ENCODE data around the gene TRAF3IP1.

The TRAF3IP1 gene

DNA sequence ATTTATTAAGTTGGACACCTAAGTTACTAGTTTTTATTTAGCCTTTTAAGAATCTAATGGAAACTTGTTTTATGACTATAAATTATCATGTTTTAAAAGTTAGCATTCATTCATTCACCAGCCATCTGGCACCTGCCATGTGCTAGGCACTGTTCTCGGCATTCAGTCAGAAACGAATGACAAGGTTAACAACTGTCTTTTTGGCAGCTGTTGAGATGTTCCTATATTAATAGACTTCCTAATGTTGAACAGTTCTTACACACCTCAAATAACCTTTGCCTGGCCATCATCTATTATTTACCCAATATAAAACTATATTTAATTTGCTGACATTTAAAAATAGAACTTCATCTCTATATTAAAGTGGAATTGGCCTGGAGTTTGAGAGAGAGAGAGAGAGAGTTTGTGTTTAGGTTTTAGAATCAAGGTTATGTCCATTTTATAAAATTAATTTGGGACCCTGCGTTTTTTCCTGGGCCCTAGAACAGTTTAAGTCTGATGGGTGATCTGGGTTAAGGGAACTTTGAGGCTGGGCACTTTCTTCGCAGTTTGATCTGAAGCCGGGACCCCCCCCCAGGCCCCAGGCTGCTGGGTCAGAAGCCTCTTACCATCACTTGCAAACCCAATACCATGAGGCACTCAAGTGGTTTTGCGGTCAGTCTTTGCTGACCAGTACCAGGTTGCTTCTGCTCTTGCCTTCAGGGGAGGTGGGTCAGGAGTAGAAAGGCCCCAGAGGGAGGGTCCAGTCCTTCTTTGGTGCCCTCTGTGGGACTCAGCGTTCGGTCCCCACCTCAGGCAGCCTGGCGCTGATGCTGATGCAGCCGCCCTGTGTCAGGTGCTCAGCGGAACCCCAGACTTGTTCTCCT is 58.1 kb downstream of the TRAF3IP1 start:
- TF ChIP-seq FOXP2 (optimal IDR thresholded peaks at IDR 0.05; ENCODE audit: borderline replicate concordance, extremely low read depth, extremely low read length, insufficient read depth) (no peak), POLR2AphosphoS5 (IDR thresholded peaks at IDR 0.05; ENCODE audit: low read depth, low read length) (no peak), TAF1 (IDR thresholded peaks at IDR 0.05; ENCODE audit: borderline replicate concordance, insufficient read depth, low read length) (no peak)
- TF ChIP-seq, protein P1, sequence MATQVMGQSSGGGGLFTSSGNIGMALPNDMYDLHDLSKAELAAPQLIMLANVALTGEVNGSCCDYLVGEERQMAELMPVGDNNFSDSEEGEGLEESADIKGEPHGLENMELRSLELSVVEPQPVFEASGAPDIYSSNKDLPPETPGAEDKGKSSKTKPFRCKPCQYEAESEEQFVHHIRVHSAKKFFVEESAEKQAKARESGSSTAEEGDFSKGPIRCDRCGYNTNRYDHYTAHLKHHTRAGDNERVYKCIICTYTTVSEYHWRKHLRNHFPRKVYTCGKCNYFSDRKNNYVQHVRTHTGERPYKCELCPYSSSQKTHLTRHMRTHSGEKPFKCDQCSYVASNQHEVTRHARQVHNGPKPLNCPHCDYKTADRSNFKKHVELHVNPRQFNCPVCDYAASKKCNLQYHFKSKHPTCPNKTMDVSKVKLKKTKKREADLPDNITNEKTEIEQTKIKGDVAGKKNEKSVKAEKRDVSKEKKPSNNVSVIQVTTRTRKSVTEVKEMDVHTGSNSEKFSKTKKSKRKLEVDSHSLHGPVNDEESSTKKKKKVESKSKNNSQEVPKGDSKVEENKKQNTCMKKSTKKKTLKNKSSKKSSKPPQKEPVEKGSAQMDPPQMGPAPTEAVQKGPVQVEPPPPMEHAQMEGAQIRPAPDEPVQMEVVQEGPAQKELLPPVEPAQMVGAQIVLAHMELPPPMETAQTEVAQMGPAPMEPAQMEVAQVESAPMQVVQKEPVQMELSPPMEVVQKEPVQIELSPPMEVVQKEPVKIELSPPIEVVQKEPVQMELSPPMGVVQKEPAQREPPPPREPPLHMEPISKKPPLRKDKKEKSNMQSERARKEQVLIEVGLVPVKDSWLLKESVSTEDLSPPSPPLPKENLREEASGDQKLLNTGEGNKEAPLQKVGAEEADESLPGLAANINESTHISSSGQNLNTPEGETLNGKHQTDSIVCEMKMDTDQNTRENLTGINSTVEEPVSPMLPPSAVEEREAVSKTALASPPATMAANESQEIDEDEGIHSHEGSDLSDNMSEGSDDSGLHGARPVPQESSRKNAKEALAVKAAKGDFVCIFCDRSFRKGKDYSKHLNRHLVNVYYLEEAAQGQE (IDR thresholded peaks at IDR 0.05; ENCODE audit: insufficient read depth in 1 of 2, low read depth in 2 of 2, low read length in 2 of 2) = no peak

DNA sequence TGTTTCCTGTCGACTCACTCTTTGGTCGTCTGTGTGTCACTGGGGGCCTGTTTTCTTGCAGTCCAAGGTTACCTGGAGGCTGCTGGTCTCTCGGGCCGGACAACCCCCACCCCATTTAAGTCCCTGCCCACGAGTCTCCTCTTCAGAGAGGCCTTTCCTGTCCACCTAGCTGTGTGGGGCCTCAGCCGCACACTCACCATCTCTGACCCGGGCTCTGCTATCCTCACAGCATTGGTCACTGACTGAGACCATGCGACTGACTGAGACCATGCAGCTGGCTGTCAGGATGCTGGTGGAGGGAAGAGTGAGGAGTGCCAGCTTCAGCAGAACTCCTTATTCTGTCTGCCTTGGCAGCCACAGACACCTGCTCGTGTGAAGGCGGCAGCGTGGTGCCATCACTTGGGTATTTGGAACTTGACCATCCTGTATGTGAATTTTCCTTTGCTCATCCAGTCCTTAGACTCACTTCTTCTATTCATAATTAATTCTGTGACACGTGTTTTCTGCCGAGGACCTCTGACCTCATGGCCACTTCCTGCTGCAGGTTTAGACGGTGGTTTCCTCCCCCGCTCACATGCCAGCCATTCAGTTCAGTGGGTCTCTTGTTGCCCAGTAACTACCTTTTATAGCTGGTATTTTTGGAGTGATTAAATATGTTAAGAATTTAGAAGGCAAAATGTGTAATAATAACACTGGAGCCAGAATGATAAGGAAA is 58.9 kb downstream of the TRAF3IP1 start:
- TF ChIP-seq POLR2AphosphoS5 (IDR thresholded peaks at IDR 0.05; ENCODE audit: low read depth, low read length) (no peak), TAF1 (IDR thresholded peaks at IDR 0.05; ENCODE audit: borderline replicate concordance, insufficient read depth, low read length) (no peak), SIN3A (IDR thresholded peaks at IDR 0.05; ENCODE audit: borderline replicate concordance, insufficient read depth, low read length) (no peak), FOXP2 (optimal IDR thresholded peaks at IDR 0.05; ENCODE audit: borderline replicate concordance, extremely low read depth, extremely low read length, insufficient read depth) (no peak)
- TF ChIP-seq, protein P1 (IDR thresholded peaks at IDR 0.05; ENCODE audit: insufficient read depth in 1 of 2, low read depth in 2 of 2, low read length in 2 of 2) = no peak

DNA sequence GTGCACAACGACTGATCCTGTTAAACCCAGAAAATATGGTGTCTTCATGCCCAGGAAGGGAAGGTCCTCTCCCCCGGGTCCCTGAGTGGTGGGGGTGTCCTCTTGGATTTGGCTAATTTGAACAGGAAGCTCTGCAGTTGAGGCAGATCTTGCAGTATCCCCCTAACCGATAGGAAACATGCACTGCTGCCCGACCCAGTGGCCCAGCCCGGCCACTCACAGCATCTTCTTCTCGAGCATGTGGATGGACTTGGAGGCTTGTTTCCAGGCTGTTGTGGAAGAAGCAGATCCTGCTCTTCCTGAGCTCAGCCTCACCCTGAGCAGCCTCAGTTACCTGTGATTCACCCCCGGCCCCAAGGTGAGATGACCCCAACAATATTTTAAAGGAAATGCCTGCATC is 60.0 kb downstream of the TRAF3IP1 start:
- TF ChIP-seq FOXP2 (optimal IDR thresholded peaks at IDR 0.05; ENCODE audit: borderline replicate concordance, extremely low read depth, extremely low read length, insufficient read depth) = no peak
- TF ChIP-seq SIN3A (IDR thresholded peaks at IDR 0.05; ENCODE audit: borderline replicate concordance, insufficient read depth, low read length) = no peak
- TF ChIP-seq, protein P1 (IDR thresholded peaks at IDR 0.05; ENCODE audit: insufficient read depth in 1 of 2, low read depth in 2 of 2, low read length in 2 of 2) = no peak
- TF ChIP-seq POLR2AphosphoS5 (IDR thresholded peaks at IDR 0.05; ENCODE audit: low read depth, low read length) = no peak
- no peak for TF ChIP-seq TAF1 (IDR thresholded peaks at IDR 0.05; ENCODE audit: borderline replicate concordance, insufficient read depth, low read length)

DNA sequence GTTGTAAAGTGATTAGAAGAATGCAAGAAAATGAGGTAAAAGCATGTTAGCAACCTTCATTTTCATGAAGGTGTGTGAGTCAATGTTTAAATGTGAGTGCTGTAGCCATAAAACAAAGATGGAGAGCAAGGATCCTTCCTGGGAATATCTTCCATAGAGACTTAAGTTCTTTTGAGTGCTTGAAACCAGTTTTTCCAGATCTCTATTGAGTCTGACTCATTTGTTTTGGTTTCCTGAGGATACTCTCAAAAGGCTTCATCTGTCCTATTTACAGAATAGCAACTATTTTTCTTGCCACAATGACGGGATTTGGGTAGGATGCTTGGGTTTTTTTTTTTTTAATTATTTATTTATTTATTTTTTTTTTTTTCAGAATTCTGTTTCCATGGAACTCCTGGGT is 60.5 kb downstream of the TRAF3IP1 start:
- TF ChIP-seq SIN3A (IDR thresholded peaks at IDR 0.05; ENCODE audit: borderline replicate concordance, insufficient read depth, low read length) = no peak
- TF ChIP-seq, protein P1 (IDR thresholded peaks at IDR 0.05; ENCODE audit: insufficient read depth in 1 of 2, low read depth in 2 of 2, low read length in 2 of 2) = no peak
- TF ChIP-seq POLR2AphosphoS5 (IDR thresholded peaks at IDR 0.05; ENCODE audit: low read depth, low read length) = no peak
- TF ChIP-seq FOXP2 (optimal IDR thresholded peaks at IDR 0.05; ENCODE audit: borderline replicate concordance, extremely low read depth, extremely low read length, insufficient read depth) = no peak
- no peak for TF ChIP-seq TAF1 (IDR thresholded peaks at IDR 0.05; ENCODE audit: borderline replicate concordance, insufficient read depth, low read length)

Data from PFSK-1 (cell line).